OCI-M2 (cell line): ENCODE measurements around the gene HECTD2.
"Not testable (repeated sequence)": the region's sequence is repeated elsewhere in the genome, so short reads cannot be mapped to it uniquely, and the experiment has no call there.

Experiments used
- DNase-seq: peaks from one replicate; lab custom pipeline; 2025; ENCODE audit not compliant: unreplicated experiment; lab: John Stamatoyannopoulos, UW

HECTD2 gene

DNA sequence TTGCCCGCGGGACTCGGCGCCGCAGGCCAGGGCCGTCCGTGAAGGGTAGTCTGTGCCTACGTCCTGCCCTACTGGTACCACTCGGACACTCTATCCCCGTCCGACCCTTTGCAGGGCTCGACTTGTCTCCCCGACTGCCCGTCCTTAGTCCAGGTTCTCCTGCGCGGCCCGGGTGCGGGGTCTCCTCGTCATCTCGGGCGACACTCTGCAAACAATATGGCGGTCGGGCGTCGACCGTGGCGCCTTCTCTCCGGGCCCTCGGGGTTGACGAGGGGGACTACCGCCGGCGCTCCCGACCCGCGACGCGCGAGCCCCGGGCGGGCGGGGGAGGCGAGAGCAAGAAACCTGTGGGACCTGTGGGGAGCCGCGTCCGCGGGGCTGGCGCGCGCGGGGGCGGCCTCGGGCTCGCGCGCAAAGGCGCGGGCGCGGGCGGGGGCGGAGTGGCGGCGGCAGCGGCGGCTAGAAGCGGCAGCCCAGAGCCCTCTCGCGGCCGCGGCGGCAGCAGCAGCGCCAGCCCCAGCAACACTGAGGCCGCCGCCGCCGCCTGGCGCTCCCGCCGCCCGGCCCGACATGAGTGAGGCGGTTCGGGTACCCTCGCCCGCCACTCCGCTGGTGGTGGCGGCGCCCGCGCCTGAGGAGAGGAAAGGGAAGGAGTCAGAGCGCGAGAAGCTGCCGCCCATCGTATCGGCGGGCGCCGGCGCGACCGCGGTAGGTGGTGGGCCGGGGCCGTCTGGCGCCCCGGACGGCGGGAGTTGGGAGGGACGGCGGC, at the start of gene HECTD2:
Gene HECTD2 (plus strand): TSS at position 476 of the 769 bp plus-strand sequence. CDS start 95 bp downstream, at position 571.
- DNase-seq, result no peak

- DNase-seq, result no peak
These were observed 49.7 kb upstream of the HECTD2 start for GRCh38 chr10:91360461-91360860.

DNA sequence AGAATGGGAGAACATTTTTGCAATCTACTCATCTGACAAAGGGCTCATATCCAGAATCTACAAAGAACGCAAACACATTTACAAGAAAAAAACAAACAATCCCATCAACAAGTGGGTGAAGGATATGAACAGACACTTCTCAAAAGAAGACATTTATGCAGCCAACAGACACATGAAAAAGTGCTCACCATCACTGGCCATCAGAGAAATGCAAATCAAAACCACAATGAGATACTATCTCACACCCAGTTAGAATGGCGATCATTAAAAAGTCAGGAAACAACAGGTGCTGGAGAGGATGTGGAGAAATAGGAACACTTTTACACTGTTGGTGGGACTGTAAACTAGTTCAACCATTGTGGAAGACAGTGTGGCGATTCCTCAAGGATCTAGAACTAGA, 44.6 kb upstream of the HECTD2 start:
- not testable (repeated sequence) for DNase-seq

DNA sequence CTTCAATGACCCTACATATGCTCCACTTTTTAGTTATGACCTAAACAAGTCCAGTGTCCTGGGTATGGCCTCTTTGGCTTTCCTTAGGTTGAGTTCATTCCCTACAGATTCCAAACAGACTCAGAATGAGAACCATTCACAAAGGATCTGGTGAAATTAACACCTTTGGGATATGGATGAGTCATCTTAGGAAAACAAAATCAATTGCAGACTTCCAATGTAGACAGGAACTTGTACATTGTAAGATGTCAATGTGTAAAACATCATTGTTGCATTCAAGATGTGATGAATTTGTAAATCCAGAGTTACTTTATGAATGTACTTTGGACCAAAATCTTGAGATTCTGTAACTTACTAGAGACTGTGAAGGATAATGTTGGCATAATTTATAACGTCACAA, 43.4 kb upstream of the HECTD2 start:
- no peak for DNase-seq

DNA sequence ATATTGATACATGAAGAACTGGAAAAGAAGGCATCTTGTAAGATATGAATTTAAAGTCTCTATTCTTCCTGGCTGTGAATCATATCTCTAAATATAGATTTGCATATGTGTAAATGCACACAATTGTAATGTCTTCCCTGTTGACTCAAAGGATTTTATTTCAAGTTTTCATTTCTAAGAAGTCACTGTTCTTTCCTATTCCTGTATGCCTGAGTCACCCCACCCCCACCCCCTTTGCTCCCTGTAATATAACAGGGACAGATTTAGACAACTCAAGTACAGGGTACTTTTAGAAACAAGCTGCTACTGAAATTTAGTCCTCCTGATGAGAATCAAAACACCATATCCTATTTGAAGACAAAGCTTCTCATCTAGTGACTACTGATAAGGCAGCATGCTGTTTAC, 43.0 kb upstream of the HECTD2 start:
- no peak for DNase-seq

GRCh38 chr10:91367558-91367957, 42.6 kb upstream of the HECTD2 start:
- DNase-seq, result no peak

- DNase-seq, result not testable (repeated sequence)
These were observed 40.1 kb upstream of the HECTD2 start for GRCh38 chr10:91369978-91370589.

- no peak for DNase-seq
These were observed 36.1 kb upstream of the HECTD2 start for GRCh38 chr10:91374052-91374451.

GRCh38 chr10:91378061-91378460, 32.1 kb upstream of the HECTD2 start:
- DNase-seq, result no peak

DNA sequence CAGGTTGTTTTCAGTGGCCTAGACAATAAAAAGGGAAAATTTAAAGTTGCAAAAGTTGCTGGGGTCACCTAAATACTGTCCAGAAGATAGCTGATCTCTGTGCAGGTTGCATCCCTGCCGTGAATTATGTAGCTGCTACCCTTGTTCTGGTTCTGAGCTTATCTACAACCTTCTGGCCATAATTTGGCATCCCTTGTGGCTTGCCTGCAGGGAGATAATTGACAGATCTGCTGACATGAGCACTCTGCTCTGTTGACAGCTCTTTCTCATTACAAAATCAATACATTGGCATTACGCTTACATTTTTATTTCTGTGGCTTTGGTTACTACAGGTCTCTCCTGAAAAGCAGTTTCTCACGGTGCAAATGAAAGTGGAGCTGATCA, 29.3 kb upstream of the HECTD2 start:
- no peak for DNase-seq

GRCh38 chr10:91381257-91381891, 28.8 kb upstream of the HECTD2 start:
- peak; percentile 15 for DNase-seq

- DNase-seq, result no peak
These were observed 24.6 kb upstream of the HECTD2 start for GRCh38 chr10:91385306-91386085.

DNA sequence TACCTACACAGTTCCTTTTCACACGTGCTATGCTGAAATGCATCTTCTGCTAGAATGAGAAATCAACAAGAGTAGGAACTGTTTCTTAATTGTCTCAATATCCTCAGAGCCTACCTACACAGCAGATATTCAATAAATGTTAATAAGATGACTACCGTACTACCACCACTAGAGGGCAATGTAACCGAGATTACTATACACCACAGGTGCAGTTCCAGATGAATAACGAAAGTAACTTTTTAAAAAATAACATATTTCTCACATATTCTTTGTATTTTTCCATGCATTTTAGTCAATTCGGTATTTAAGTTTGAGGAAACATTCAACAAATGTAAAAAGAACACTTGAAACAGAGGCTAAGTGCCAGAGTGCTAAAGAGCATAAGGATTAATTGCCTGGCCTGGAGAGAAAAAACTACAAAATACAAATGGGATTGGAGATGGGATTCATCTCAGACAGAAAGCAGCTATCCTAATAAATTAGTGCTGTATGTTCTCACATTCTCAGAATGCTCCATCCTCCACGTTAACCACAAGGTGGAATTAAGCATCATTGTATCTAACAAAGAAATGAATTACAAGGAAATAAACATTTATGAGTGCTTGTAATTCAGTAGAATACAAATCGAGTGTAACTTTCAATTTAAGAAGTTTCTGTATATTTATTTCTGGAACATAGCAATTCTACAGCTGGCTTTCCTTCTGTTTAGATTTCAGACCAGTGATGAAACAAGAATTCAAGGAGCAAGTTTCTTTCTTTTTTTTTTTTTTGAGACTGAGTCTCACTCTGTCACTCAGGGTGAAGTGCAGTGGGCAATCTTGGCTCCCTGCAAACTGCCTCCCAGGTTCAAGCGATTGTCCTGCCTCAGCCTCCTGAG, 20.3 kb upstream of the HECTD2 start:
- peak; percentile 19 for DNase-seq

- not testable (repeated sequence) for DNase-seq
These were observed 19.7 kb upstream of the HECTD2 start for GRCh38 chr10:91390513-91390825.

DNA sequence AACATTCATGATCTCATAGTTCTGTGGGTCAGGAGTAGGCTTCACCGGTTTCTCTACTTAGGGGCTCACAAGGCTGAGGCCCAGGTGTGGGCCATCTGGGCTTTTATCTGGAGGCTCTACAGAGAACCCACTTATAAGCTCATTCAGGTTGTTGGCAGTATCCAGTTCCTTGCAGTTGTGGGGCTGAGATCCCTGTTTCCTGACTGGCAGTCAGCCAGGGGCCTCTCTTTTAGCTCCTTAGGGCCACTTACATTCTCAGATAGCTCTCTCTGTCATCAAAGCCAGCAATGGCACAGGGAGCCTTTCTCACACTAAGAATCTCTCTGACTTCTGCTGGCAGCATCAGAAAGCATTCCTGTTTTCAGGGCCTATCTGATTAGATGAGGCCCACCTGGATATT, 18.2 kb upstream of the HECTD2 start:
- DNase-seq, result no peak

- DNase-seq, result no peak
These were observed 3.8 kb upstream of the HECTD2 start for GRCh38 chr10:91406322-91406721.

GRCh38 chr10:91409069-91409868, 875 bp upstream of the HECTD2 start:
- no peak for DNase-seq

- DNase-seq, result no peak
These were observed 661 bp downstream of the HECTD2 start for GRCh38 chr10:91410638-91411371.

- DNase-seq, result no peak
These were observed 1.5 kb downstream of the HECTD2 start for GRCh38 chr10:91411621-91412020.
